ENCODE results near the gene SERPINB12. TPM values are rescaled to one million over a fixed set of nuclear protein-coding genes. Genes with fewer than 3 reads are reported as not detected.

Gene SERPINB12
- total RNA-seq, 2 experiments from 2014 or later = not detected

DNA sequence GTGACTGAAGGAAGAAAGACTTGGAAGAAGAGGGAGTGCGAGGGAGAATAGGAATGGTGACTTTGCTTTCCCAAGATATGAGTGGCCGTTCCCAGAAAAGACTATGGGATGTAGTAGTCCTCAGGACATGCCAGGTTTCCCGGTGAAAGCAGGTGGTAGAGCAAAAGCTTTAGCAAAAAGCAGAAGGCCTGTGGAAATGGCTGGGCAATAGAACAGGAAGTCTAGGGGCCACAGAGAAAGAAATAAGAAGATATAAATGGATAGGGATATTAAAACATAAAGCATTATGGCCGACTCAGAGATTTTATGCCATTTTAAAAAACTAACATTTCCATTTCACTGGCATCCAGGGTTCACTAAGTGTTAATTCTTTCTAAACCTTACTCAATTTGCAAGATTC is 43.8 kb downstream of the SERPINB12 start:
- no peaks in the 10 kb centered on the region for H3K4me1 ChIP-seq (ENCODE audit: insufficient read depth, low read length, poor library complexity, severe bottlenecking)
- no peaks in the 10 kb centered on the region for H3K9me3 ChIP-seq (ENCODE audit: low read length)
- H2AFZ ChIP-seq (ENCODE audit: low read length) = no peak overlapping the region
- H3K27ac ChIP-seq (ENCODE audit: low read depth, low read length, poor library complexity, severe bottlenecking) = no peak overlapping the region
- intact Hi-C loops (cut with micrococcal nuclease; ENCODE audit: unreplicated experiment) = no loop called here
- H3K4me2 ChIP-seq (ENCODE audit: low read length) = no peak overlapping the region
- no peaks in the 10 kb centered on the region for H3K79me2 ChIP-seq (ENCODE audit: insufficient read depth, low read depth, low read length)
- H3K36me3 ChIP-seq (ENCODE audit: insufficient read depth, low read length) = no peaks in the 10 kb centered on the region
- TF ChIP-seq EZH2phosphoT487 (IDR thresholded peaks at IDR 0.05; ENCODE audit: borderline replicate concordance, low read depth, low read length) = no peak
- TF ChIP-seq CTCF (conservative IDR thresholded peaks at IDR 0.05; ENCODE audit: low read length) = no peak
- H3K9me2 ChIP-seq (ENCODE audit: insufficient read depth, low read length) = no peaks in the 10 kb centered on the region
- H4K20me1 ChIP-seq (ENCODE audit: insufficient read depth, low read length) = no peaks in the 10 kb centered on the region
- no peak for DNase-seq (ENCODE audit: low spot score)
- CTCF ChIA-PET (ENCODE audit: unreplicated experiment) = no interaction called here
- BruUV-seq (replicated peaks) = no TSS peak
- POLR2A ChIA-PET = no interaction called here
- no peak overlapping the region for H3K4me3 ChIP-seq (ENCODE audit: low read depth, low read length, poor library complexity, severe bottlenecking)

- no peaks in the 10 kb centered on the region for H3K4me1 ChIP-seq (ENCODE audit: insufficient read depth, low read length, poor library complexity, severe bottlenecking)
- no TSS peak for BruUV-seq (replicated peaks)
Observed at GRCh38 chr18:63586431-63586830, 44.3 kb downstream of the SERPINB12 start.

GRCh38 chr18:63586966-63587365 is 44.8 kb downstream of the SERPINB12 start, which contains the start of gene SERPINB13:
Gene SERPINB13, plus strand, starts transcription at chr18:63587343. Its CDS starts 1,325 bp downstream, at chr18:63588668.
- H3K4me2 ChIP-seq (ENCODE audit: low read length) = no peak within 1 kb of the TSS
- DNase-seq (ENCODE audit: low spot score) = no peak
- H3K36me3 ChIP-seq (ENCODE audit: insufficient read depth, low read length) = no peaks in the 10 kb centered on the region
- intact Hi-C loops (cut with micrococcal nuclease; ENCODE audit: unreplicated experiment) = no loop called here
- H2AFZ ChIP-seq (ENCODE audit: low read length) = no peak within 1 kb of the TSS
- no TSS peak for BruUV-seq (replicated peaks)
- ChIA-PET CTCF (ENCODE audit: unreplicated experiment) (no interaction called here), POLR2A (no interaction called here)
- no peaks in the 10 kb centered on the region for H3K9me3 ChIP-seq (ENCODE audit: low read length)
- no peak within 1 kb of the TSS for H3K4me3 ChIP-seq (ENCODE audit: low read depth, low read length, poor library complexity, severe bottlenecking)
- H3K79me2 ChIP-seq (ENCODE audit: insufficient read depth, low read depth, low read length) = no peaks in the 10 kb centered on the region
- H3K9me2 ChIP-seq (ENCODE audit: insufficient read depth, low read length) = no peaks in the 10 kb centered on the region
- H3K4me1 ChIP-seq (ENCODE audit: insufficient read depth, low read length, poor library complexity, severe bottlenecking) = no peaks in the 10 kb centered on the region
- no peak for TF ChIP-seq EZH2phosphoT487 (IDR thresholded peaks at IDR 0.05; ENCODE audit: borderline replicate concordance, low read depth, low read length)
- TF ChIP-seq CTCF (conservative IDR thresholded peaks at IDR 0.05; ENCODE audit: low read length) = no peak
- H4K20me1 ChIP-seq (ENCODE audit: insufficient read depth, low read length) = no peaks in the 10 kb centered on the region
- H3K27ac ChIP-seq (ENCODE audit: low read depth, low read length, poor library complexity, severe bottlenecking) = no peak within 1 kb of the TSS

More at GRCh38 chr18:63586431-63586830, 44.3 kb downstream of the SERPINB12 start:
- DNase-seq (ENCODE audit: low spot score) = no peak
- no peak for TF ChIP-seq CTCF (conservative IDR thresholded peaks at IDR 0.05; ENCODE audit: low read length)
- TF ChIP-seq EZH2phosphoT487 (IDR thresholded peaks at IDR 0.05; ENCODE audit: borderline replicate concordance, low read depth, low read length) = no peak
- Histone ChIP-seq H3K9me2 (ENCODE audit: insufficient read depth, low read length) (no peaks in the 10 kb centered on the region), H3K9me3 (ENCODE audit: low read length) (no peaks in the 10 kb centered on the region), H3K79me2 (ENCODE audit: insufficient read depth, low read depth, low read length) (no peaks in the 10 kb centered on the region), H2AFZ (ENCODE audit: low read length) (no peak overlapping the region), H4K20me1 (ENCODE audit: insufficient read depth, low read length) (no peaks in the 10 kb centered on the region), H3K4me3 (ENCODE audit: low read depth, low read length, poor library complexity, severe bottlenecking) (no peak overlapping the region), H3K27ac (ENCODE audit: low read depth, low read length, poor library complexity, severe bottlenecking) (no peak overlapping the region), H3K4me2 (ENCODE audit: low read length) (no peak overlapping the region), H3K36me3 (ENCODE audit: insufficient read depth, low read length) (no peaks in the 10 kb centered on the region)
- intact Hi-C loops (cut with micrococcal nuclease; ENCODE audit: unreplicated experiment) = no loop called here
- CTCF ChIA-PET (ENCODE audit: unreplicated experiment) = no interaction called here
- POLR2A ChIA-PET = no interaction called here

Measured in OCI-LY7 (cell line).